Neutrophil (primary cell): ENCODE data around the gene STMND1.

Source experiments
- H3K27ac ChIP-seq: fragments of 200-600 bp; sonication (generic); 2 replicates; pipeline ENCODE4 v1.5.1; 2016; ENCODE audit warnings: mild to moderate bottlenecking, moderate library complexity
- H3K27me3 ChIP-seq: fragments of 200-600 bp; sonication (generic); 2 replicates; pipeline ENCODE4 v1.6.0; 2016; ENCODE audit warnings: mild to moderate bottlenecking
- H3K36me3 ChIP-seq: fragments of 200-600 bp; sonication (generic); 2 replicates; pipeline ENCODE4 v1.5.1; 2017
- H3K4me1 ChIP-seq, 2 experiments: fragments of 200-600 bp in 1 of 2; sonication (generic) in 1 of 2; 1 replicate in 1 of 2; 2 replicates in 1 of 2; pipeline versions ENCODE4 v1.5.1 to v1.6.1; 2013 to 2016; ENCODE audit warnings: low read depth in 1 of 2, low read length in 1 of 2, mild to moderate bottlenecking in 1 of 2, moderate library complexity in 1 of 2; ENCODE audit not compliant: control insufficient read depth in 1 of 2, insufficient read depth in 1 of 2
- H3K4me3 ChIP-seq, 2 experiments: fragments of 200-600 bp in 1 of 2; sonication (generic) in 1 of 2; 1 replicate in 1 of 2; 2 replicates in 1 of 2; pipeline ENCODE4 v1.5.1; 2013 to 2016; ENCODE audit warnings: low read depth in 1 of 2, low read length in 1 of 2, mild to moderate bottlenecking in 1 of 2, moderate library complexity in 1 of 2
- H3K9me3 ChIP-seq: fragments of 200-600 bp; sonication (generic); 2 replicates; pipeline ENCODE4 v1.5.1; 2016
- TF ChIP-seq, protein P1 (sequence below): fragments of 200-600 bp; sonication (generic); IDR thresholded peaks from 2 replicates; pipeline ENCODE4 v1.5.1; 2016; ENCODE audit warnings: antibody characterized with exemption

Gene STMND1

DNA sequence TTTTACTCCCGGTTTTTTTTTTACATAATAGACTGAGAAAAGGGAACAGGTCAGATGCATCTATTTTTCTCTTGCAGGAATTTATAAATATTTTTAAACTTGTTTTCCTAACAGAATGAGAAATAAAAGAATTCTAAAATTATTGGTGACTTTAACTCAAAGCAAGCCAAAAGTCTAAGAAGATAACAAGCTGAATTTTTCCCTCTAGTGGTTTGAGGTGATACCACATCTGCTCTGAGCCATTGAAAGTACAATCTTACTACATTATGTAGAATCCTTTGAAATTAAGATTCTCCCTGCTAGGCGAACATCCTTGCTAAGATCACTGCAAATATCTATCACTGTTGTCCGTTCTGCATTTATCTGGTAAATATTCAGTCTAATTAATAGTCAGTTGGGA lies 10.7 kb upstream of the STMND1 start:
- H3K4me3 ChIP-seq, result no peak overlapping the region
- peaks cover 7% of the 10 kb centered on the region for H3K27me3 ChIP-seq
- no peaks in the 10 kb centered on the region for H3K4me1 ChIP-seq
- no peaks in the 10 kb centered on the region for H3K36me3 ChIP-seq
- no peaks in the 10 kb centered on the region for H3K9me3 ChIP-seq
- TF ChIP-seq, protein P1, sequence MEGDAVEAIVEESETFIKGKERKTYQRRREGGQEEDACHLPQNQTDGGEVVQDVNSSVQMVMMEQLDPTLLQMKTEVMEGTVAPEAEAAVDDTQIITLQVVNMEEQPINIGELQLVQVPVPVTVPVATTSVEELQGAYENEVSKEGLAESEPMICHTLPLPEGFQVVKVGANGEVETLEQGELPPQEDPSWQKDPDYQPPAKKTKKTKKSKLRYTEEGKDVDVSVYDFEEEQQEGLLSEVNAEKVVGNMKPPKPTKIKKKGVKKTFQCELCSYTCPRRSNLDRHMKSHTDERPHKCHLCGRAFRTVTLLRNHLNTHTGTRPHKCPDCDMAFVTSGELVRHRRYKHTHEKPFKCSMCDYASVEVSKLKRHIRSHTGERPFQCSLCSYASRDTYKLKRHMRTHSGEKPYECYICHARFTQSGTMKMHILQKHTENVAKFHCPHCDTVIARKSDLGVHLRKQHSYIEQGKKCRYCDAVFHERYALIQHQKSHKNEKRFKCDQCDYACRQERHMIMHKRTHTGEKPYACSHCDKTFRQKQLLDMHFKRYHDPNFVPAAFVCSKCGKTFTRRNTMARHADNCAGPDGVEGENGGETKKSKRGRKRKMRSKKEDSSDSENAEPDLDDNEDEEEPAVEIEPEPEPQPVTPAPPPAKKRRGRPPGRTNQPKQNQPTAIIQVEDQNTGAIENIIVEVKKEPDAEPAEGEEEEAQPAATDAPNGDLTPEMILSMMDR, result no peak
- H3K27ac ChIP-seq, result no peak overlapping the region

DNA sequence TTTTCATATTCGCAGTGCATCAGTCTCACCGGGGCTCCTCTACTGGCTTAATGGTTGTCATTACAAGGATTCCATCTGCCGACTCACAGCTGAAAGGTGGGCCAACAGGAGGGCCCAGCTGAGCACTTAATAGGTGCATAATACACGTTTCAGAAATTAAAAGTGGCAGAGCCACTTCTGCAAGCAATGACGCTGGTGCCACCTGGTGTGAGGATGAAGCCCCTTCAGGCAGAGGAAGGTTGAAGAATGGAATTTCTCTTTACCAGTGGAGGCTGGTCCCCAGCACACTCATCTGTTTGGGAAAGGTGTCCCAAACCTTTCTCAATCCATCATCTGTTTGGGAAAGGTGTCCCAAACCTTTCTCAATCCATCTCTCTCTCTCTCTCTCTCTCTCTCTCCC lies 8.2 kb upstream of the STMND1 start:
- Histone ChIP-seq H3K9me3 (no peaks in the 10 kb centered on the region), H3K4me1 (no peaks in the 10 kb centered on the region), H3K4me3 (no peak overlapping the region), H3K27ac (no peak overlapping the region), H3K36me3 (no peaks in the 10 kb centered on the region), H3K27me3 (peaks cover 15% of the 10 kb centered on the region)
- TF ChIP-seq, protein P1, result no peak

DNA sequence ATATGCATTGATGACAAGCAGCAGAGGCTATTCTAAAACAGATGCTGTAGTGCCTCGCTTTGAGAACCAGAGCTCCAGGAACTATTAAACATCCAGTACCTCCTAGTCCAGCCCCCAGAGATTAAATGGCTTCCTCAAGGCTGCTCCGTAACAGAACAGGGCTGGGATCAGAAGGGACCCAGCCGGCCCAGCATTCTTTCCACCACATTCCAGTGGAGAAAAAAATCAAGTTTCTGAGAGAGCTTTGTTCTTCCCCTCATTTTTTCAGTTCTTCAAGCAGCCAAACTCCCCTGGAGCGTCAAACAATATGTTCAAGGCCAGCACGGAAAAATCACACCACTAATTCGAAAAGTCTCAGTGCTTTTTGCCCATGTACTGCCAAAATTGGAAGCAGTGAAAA lies 5.8 kb upstream of the STMND1 start:
- Histone ChIP-seq H3K36me3 (no peaks in the 10 kb centered on the region), H3K4me1 (no peaks in the 10 kb centered on the region), H3K9me3 (no peaks in the 10 kb centered on the region), H3K27ac (no peak overlapping the region), H3K27me3 (peaks cover 39% of the 10 kb centered on the region), H3K4me3 (no peak overlapping the region)
- TF ChIP-seq, protein P1, result no peak

DNA sequence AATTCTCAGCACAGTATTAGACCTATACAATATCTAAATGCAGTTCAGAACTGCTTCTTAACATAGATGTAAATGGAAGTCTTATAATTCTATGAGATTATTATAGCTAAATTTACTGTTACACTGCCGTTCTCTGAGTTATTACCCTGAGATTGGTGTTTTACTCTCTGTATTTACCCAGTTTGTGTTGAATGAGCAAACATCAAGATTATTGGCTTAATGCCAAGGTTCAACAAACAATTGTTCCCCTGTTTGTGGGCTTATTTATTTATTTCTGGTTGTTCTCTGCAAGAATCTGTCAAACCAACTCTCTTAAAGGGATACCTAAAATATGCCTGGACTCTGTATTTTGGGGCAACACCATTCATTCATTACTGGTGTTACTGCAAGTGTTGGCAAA lies 5.2 kb upstream of the STMND1 start:
- Histone ChIP-seq H3K27ac (no peak overlapping the region), H3K4me1 (peaks cover 0 to under 1% of the 10 kb centered on the region in 2 experiments), H3K4me3 (no peak overlapping the region), H3K36me3 (no peaks in the 10 kb centered on the region), H3K9me3 (no peaks in the 10 kb centered on the region), H3K27me3 (peaks cover 44% of the 10 kb centered on the region)
- TF ChIP-seq, protein P1, result no peak

DNA sequence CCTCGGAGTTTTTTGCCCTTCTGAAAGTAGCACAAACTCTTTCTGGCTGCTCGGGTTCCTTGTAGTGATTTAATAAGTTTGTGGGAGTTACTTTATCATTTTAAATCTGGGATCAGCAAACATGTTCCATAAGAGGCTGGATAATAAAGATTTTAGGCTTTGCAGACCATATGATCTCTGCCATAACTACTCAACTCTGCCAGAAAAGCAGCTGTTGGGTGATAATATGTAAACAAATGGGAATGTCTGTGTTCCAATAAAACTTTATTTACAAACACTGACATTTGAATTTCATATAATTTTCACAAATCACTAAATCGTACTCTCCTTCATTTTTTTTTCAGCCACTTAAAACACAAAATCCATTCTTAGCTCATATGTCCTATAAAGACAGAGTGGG lies 3.9 kb upstream of the STMND1 start:
- no peaks in the 10 kb centered on the region for H3K9me3 ChIP-seq
- no peak overlapping the region for H3K4me3 ChIP-seq
- peaks cover 58% of the 10 kb centered on the region for H3K27me3 ChIP-seq
- TF ChIP-seq, protein P1, result no peak
- peaks cover 0 to 3% of the 10 kb centered on the region in 2 experiments for H3K4me1 ChIP-seq
- H3K27ac ChIP-seq, result no peak overlapping the region
- H3K36me3 ChIP-seq, result no peaks in the 10 kb centered on the region

DNA sequence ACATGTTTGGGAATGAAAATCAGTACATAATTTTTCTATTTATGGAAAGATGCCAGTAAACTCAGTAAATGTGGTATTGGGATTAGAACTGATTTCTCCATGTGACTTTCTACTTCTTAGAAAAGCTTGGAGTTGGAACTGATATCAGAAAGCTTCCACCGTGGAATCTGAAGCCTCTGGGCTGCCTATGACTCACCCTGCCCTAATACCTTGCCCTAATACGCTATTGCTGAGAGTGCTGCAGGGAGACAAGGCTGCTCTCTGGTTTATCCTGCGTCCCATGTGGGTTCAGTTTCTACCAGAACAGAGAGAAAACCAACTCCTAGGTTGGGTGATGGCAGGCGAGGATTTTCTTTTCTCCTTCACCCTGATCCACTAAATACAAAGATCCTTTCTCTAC lies 3.3 kb upstream of the STMND1 start:
- Histone ChIP-seq H3K4me1 (peaks cover 0 to 3% of the 10 kb centered on the region in 2 experiments), H3K27me3 (peaks cover 63% of the 10 kb centered on the region), H3K27ac (no peak overlapping the region), H3K4me3 (no peak overlapping the region), H3K36me3 (no peaks in the 10 kb centered on the region), H3K9me3 (no peaks in the 10 kb centered on the region)
- TF ChIP-seq, protein P1, result no peak
